ENCODE results near the gene PCDHA13.

- TF ChIP-seq ARNT (IDR thresholded peaks at IDR 0.05) (no peak), LEF1 (IDR thresholded peaks at IDR 0.05; ENCODE audit: borderline replicate concordance) (no peak)
Measured at GRCh38 chr5:140881889-140882590, at the start of gene PCDHA13.

Measured in HEK293T (cell line).